GM19395 (cell line): Measurements from ENCODE around the gene HRH1.
"Not testable (repeated sequence)": the region's sequence is repeated elsewhere in the genome, so short reads cannot be mapped to it uniquely, and the experiment has no call there.

Experiments
- ATAC-seq: cut with Tn5 transposase; IDR thresholded peaks from one replicate; pipeline ENCODE4 v1.9.1; 2021; ENCODE audit warnings: mild to moderate bottlenecking, moderate library complexity; ENCODE audit not compliant: unreplicated experiment

Gene HRH1

DNA sequence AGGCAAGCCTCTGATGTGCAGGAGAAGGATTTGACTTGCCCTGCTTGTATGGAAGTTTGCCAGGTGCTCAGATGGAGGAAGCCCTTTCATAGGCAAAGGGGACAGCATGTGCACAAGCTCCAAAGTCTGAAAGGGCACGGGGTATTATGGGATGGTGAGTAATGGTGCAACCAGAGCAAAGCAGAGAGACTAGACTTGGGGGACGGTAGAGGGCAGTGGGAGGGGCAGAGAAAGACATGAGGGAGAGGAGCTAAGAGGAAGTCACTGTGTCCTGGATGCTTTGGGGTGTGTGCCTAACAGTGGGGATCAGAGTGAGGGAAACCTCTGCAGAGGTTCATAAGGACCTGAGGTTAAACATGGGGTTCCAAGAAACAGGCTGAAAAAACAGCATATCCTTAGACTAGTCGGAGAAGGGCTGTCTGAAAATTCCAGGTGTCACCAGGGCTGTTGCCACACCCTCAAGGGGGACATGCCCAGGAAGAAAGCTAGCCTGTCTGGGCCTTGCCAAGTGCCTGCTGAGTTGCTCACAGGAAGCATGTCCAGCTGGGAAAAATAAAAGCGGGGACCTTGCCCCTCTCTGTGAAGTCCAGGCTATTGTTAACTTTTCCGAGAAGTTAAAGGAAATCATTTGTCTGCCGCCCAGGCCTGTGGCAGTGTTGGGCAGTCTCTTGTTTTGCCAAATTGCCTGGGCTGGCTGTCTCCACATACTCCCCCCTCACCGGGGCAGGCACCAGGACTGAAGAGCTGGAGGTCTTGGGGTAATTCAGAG is 47.1 kb downstream of the HRH1 start:
- no peak for ATAC-seq

DNA sequence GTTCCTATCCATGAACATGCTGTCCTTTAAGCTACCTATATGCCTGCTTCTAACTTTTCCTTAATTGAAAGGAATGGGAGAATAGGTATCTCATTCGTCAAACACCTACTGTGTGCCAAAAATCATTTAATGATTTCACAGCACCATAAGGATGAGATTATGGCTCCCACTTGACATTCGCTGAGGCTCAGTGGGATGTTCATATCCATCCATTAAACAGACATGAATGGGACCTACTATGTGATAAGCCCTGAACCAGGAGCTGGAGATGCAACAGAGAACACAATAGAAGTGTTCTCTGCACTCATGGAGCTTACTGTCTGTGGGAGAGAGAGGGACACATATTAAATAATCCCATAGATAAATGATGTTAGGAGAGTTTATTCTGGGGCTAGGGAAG is 49.7 kb downstream of the HRH1 start:
- ATAC-seq = no peak

- no peak for ATAC-seq
These were observed 50.5 kb downstream of the HRH1 start for GRCh38 chr3:11204697-11205348.

- ATAC-seq = not testable (repeated sequence)
These were observed 51.6 kb downstream of the HRH1 start for GRCh38 chr3:11205881-11206280.

- no peak for ATAC-seq
These were observed 52.0 kb downstream of the HRH1 start for GRCh38 chr3:11206316-11206715.

DNA sequence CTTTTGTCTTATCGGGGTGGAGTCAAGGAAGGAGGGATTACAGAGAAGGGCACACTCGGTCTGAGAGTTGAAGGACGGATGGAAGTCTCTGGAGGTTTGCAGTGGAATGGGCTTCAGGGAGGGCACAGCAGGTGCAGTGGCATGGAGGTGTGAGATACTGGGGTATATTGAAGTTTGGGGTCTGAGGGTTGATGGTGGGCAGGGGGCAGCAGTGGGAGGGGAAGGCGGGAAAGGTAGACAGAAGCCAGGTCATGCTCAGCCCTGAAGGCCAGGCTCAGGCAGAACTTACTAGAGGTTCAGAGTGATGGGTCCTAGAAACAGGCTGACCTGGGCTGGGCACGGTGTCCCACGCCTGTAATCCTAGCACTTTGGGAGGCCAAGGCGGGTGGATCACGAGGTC is 52.7 kb downstream of the HRH1 start:
- no peak for ATAC-seq

DNA sequence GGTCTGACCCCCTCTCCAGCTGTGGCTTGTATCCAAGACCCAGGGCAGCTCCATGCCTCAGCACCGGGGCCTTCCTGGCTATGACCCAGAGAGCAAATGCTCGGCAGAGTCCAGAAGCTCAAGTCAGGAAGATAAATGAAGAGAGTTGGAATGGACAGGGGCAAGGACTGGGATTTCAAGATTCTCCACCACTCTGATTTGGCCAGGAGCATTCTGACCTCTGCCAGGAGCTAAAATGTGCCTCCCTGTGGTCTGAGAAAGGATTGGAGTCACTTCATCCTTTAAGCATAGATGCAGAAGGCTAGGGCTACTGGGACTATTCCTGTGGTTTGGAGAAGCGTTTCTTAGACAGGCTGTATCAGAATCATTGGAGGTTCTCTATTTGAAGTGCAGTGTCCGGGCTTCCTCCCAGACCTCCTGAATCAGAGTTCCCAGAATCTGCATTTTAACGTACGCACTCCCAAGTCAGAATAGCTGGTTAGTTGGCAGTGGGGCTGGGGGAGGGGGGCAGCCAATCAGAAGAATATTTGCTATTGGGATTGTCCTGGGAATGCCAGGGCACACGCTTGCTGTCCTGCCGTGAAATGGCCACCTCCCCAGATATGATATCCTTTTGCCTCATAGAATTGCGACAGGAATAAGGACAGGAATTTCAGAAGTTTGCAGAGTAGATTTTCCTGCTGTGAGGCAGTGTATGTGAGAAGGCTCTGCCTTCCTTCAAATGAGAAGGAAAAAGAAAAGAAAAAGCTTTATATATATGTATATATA is 57.4 kb downstream of the HRH1 start:
- ATAC-seq = no peak

DNA sequence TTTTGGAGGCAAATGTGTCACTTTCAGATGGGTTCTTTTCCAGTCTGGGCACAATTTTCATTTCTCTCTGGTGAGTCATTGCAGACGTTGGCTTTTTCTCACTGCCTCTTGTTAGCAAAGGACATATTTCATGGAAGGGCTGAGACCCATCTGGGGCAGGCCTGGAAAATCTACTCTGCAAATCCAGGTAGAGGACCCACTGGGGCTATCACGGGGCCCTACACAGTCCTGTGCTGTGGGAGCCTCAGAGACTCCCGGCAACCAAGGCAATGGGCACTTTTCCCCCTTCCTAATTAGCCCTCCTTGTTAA is 58.0 kb downstream of the HRH1 start:
- ATAC-seq = no peak

DNA sequence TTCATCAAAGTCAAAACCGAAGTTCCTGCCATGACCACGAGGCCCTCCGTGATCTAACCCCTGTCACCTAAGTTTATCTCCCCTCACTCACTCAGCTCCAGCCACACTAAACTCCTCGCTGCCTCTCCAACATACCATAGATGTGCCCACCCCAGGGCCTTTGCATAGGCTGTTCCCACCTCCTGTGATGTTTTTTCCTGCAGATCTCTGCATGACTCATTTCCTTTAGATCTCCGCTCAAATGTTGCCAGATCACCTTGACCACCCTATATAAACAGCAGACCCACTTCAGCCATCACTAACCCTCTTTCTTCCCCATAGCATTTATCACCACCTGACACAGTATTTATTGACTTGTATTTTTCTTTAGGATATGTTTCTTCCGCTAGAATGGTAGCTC is 58.5 kb downstream of the HRH1 start:
- ATAC-seq = no peak

GRCh38 chr3:11213810-11214450 is 59.6 kb downstream of the HRH1 start:
- ATAC-seq = no peak

- no peak for ATAC-seq
These were observed 60.2 kb downstream of the HRH1 start for GRCh38 chr3:11214451-11214978.

- not testable (repeated sequence) for ATAC-seq
These were observed 63.1 kb downstream of the HRH1 start for GRCh38 chr3:11217370-11217769.

DNA sequence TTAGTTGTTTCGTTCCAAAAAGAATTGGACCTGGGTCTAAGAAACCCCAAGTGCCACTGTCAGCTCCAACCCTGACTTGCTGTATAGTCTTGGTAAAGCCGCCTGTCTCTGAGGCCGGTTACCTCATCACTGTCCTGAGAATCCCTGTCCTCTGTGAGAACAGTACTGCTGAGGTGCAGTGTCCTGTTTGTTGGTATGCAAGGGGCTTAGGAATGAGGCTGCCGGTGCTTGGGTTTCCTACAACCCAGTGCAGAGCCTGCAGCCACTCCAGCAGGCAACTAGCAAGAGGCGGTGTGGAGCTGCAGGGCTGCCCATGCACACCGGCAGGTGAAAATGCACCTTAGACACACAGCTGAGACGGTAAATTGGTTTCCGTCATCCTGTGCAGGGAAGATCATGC is 65.9 kb downstream of the HRH1 start:
- no peak for ATAC-seq

DNA sequence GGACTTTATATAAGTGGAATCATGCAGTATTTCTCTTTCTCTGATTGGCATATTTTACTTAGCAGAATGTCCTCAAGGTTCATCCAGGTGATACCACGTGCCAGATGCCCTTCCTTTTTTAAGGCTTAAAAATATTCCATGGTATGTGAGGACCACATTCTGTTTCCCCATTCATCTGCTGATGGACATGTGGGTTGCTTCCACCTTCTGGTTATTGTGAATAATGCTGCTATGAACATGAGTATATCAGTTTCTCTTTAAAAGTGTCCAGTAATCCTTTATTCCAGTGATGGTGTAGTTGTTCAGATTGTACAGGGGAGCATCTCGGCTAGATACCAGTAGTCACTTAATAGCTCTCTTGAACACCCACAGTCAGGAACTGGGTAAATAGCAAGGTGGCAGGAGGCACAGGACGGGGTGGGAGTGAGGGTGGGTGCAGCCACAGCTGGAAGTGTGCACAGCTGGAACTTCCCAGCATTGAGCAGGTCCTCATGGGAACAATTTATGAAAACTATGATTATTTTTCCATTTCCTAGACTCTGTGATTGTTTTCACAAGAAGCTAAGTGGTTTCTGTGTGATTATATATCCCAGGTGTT is 67.6 kb downstream of the HRH1 start:
- no peak for ATAC-seq

GRCh38 chr3:11224010-11224409 is 69.7 kb downstream of the HRH1 start:
- ATAC-seq = no peak

- ATAC-seq = no peak
These were observed 70.6 kb downstream of the HRH1 start for GRCh38 chr3:11224870-11225229.

- no peak for ATAC-seq
These were observed 71.7 kb downstream of the HRH1 start for GRCh38 chr3:11226042-11226370.

DNA sequence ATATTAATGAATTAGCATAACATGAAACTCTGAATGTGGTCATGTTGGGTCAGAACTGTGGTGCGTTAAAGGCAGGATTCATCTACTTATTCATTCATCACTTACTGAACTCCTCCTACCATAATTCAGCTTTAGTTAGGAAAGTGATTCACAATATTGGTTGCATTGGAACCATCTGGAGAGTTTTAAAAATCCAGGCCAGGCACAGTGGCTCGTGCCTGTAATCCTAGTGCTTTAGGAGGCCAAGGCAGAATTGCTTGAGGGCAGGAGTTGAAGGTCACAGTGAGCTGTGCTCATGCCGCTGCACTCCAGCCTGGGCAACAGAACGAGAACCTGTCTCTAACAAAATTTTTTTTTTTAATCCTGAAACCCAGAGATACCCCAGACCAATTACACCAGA is 73.7 kb downstream of the HRH1 start:
- ATAC-seq = no peak

GRCh38 chr3:11230125-11230524 is 75.8 kb downstream of the HRH1 start:
- ATAC-seq = no peak

DNA sequence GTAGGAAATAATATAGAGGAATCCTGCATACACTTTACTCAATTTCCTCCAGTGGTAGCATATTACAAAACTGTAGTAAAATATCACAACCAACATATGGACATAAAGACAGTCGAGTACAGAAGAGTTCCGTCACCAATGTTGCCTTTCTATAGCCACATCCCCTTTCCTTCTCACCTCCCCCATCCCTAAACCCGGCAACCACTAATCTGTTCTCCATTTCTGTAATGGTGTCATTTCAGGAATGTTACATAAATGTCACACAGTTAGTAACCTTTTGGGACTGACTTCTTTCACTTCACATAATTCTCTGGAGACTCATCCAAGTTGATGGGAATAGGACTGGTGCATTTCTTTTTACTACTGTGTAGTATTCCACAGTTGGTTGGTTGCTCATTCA is 76.5 kb downstream of the HRH1 start:
- ATAC-seq = no peak

DNA sequence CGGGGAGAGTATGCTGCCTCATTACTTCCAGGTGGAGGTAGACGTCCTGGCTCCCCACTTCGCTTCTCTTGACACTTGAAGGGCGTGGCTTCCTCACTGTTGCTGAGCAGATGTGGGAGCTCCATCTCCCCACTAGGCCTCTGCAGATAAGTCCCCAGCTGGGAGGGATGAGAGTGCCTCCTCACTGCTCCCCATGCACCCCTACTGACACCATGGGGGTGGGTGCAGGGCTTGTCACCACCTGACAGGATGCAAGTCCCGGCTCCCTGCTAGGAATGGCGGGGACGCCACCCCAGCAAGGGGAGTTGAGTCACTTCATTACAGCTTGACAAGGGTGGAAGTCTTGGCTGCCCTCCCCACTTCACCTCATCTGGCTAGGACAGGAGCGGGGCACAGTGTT is 81.1 kb downstream of the HRH1 start:
- ATAC-seq = no peak
